DOHH2 (cell line): ENCODE data around the gene ITPK1.

Experiments used
- H3F3A ChIP-seq: fragments of 200-600 bp; sonication (generic), shearing (Covaris generic); 2 replicates; pipeline ENCODE4 v1.6.0; 2016; ENCODE audit warnings: antibody characterized with exemption, mild to moderate bottlenecking; ENCODE audit not compliant: control insufficient read depth, insufficient read depth
- H3K27ac ChIP-seq: fragments of 200-600 bp; sonication (generic); 2 replicates; pipeline ENCODE4 v1.5.1; 2014; ENCODE audit warnings: low read depth, mild to moderate bottlenecking, low read length, moderate library complexity
- H3K27me3 ChIP-seq: fragments of 200-600 bp; sonication (generic); 2 replicates; pipeline ENCODE4 v1.6.1; 2014; ENCODE audit warnings: mild to moderate bottlenecking, low read length, mixed read lengths; ENCODE audit not compliant: control insufficient read depth
- H3K36me3 ChIP-seq: fragments of 200-600 bp; sonication (generic); 2 replicates; pipeline ENCODE4 v1.6.1; 2014; ENCODE audit warnings: mild to moderate bottlenecking, low read length, moderate library complexity, mixed read lengths; ENCODE audit not compliant: control insufficient read depth
- H3K4me1 ChIP-seq: fragments of 200-600 bp; sonication (generic); 2 replicates; pipeline ENCODE4 v1.6.1; 2014; ENCODE audit warnings: mild to moderate bottlenecking, low read length, mixed read lengths; ENCODE audit not compliant: control insufficient read depth
- H3K4me2 ChIP-seq: fragments of 200-600 bp; sonication (generic); 2 replicates; pipeline ENCODE4 v1.6.0; 2014; ENCODE audit warnings: mild to moderate bottlenecking, low read length, moderate library complexity
- H3K4me3 ChIP-seq: fragments of 200-600 bp; sonication (generic); 2 replicates; pipeline ENCODE4 v1.5.1; 2014; ENCODE audit warnings: mild to moderate bottlenecking, low read length, mixed read lengths
- H3K79me2 ChIP-seq: fragments of 200-600 bp; sonication (generic); 2 replicates; pipeline ENCODE4 v1.6.1; 2014; ENCODE audit warnings: mild to moderate bottlenecking, low read length, mixed read lengths; ENCODE audit not compliant: control insufficient read depth
- H3K9me2 ChIP-seq: fragments of 200-600 bp; sonication (generic); replicated peaks from 2 replicates; pipeline ENCODE4 v1.6.1; 2014; ENCODE audit warnings: mild to moderate bottlenecking, low read length, mixed read lengths; ENCODE audit not compliant: control insufficient read depth
- H3K9me3 ChIP-seq: fragments of 200-600 bp; sonication (generic); 2 replicates; pipeline ENCODE4 v1.6.1; 2014; ENCODE audit warnings: antibody characterized with exemption, low read length, mixed read lengths; ENCODE audit not compliant: control insufficient read depth, insufficient read depth
- H4K20me1 ChIP-seq: fragments of 200-600 bp; sonication (generic); 2 replicates; pipeline ENCODE4 v1.6.0; 2014; ENCODE audit warnings: low read depth, mild to moderate bottlenecking, antibody characterized with exemption, low read length, moderate library complexity; ENCODE audit not compliant: control insufficient read depth, insufficient read depth
- CTCF ChIP-seq: fragments of 200-600 bp; sonication (generic); IDR thresholded peaks from one replicate; pipeline ENCODE4 v1.5.1; 2014; ENCODE audit warnings: antibody characterized with exemption, mild to moderate bottlenecking, low read depth, low read length; ENCODE audit not compliant: poor library complexity, severe bottlenecking
- EZH2phosphoT487 ChIP-seq: fragments of 200-600 bp; sonication (generic); IDR thresholded peaks from 2 replicates; pipeline ENCODE4 v1.6.1; 2017; ENCODE audit warnings: borderline replicate concordance, mild to moderate bottlenecking, antibody characterized with exemption, low read length, moderate library complexity, mixed read lengths

Gene ITPK1

GRCh38 chr14:92994131-92994676, 121.5 kb downstream of the ITPK1 start:
- Histone ChIP-seq H3K9me2 (no peaks in the 10 kb centered on the region), H4K20me1 (no peaks in the 10 kb centered on the region), H3F3A (no peaks in the 10 kb centered on the region), H3K4me3 (no peak overlapping the region), H3K27me3 (no peaks in the 10 kb centered on the region), H3K27ac (no peak overlapping the region), H3K4me1 (no peaks in the 10 kb centered on the region), H3K4me2 (no peak overlapping the region), H3K9me3 (no peaks in the 10 kb centered on the region), H3K36me3 (no peaks in the 10 kb centered on the region), H3K79me2 (no peaks in the 10 kb centered on the region)
- no peak for TF ChIP-seq CTCF
- no peak for TF ChIP-seq EZH2phosphoT487

GRCh38 chr14:92993302-92993701, 122.4 kb downstream of the ITPK1 start:
- Histone ChIP-seq H4K20me1 (no peaks in the 10 kb centered on the region), H3K9me2 (no peaks in the 10 kb centered on the region), H3K36me3 (no peaks in the 10 kb centered on the region), H3K4me3 (no peak overlapping the region), H3K4me1 (no peaks in the 10 kb centered on the region), H3K79me2 (no peaks in the 10 kb centered on the region), H3F3A (no peaks in the 10 kb centered on the region), H3K27me3 (no peaks in the 10 kb centered on the region), H3K9me3 (no peaks in the 10 kb centered on the region), H3K27ac (no peak overlapping the region), H3K4me2 (no peak overlapping the region)
- TF ChIP-seq EZH2phosphoT487 (no peak), CTCF (no peak)

- Histone ChIP-seq H3K27me3 (no peaks in the 10 kb centered on the region), H4K20me1 (no peaks in the 10 kb centered on the region), H3K4me3 (no peak overlapping the region), H3K4me1 (no peaks in the 10 kb centered on the region), H3K27ac (no peak overlapping the region), H3K79me2 (no peaks in the 10 kb centered on the region), H3K9me3 (no peaks in the 10 kb centered on the region), H3F3A (no peaks in the 10 kb centered on the region), H3K4me2 (no peak overlapping the region), H3K9me2 (no peaks in the 10 kb centered on the region), H3K36me3 (no peaks in the 10 kb centered on the region)
- TF ChIP-seq CTCF (no peak), EZH2phosphoT487 (no peak)
Measured at GRCh38 chr14:92991536-92991935, 124.2 kb downstream of the ITPK1 start.
